Measurements from ENCODE around the gene TMEM161A. TPM values are rescaled to one million over a fixed set of nuclear protein-coding genes. Genes with fewer than 3 reads are reported as not detected.

TMEM161A gene
- total and polyA plus RNA-seq, 9 of the 15 experiments (the other 6 are each of a cell fraction or from before 2014, with no cell fraction given): 0.63 to 92.3 (median 38.9) TPM

GRCh38 chr19:19113040-19113626 is 25.1 kb downstream of the TMEM161A start (continued):
- TF ChIP-seq, protein P1, sequence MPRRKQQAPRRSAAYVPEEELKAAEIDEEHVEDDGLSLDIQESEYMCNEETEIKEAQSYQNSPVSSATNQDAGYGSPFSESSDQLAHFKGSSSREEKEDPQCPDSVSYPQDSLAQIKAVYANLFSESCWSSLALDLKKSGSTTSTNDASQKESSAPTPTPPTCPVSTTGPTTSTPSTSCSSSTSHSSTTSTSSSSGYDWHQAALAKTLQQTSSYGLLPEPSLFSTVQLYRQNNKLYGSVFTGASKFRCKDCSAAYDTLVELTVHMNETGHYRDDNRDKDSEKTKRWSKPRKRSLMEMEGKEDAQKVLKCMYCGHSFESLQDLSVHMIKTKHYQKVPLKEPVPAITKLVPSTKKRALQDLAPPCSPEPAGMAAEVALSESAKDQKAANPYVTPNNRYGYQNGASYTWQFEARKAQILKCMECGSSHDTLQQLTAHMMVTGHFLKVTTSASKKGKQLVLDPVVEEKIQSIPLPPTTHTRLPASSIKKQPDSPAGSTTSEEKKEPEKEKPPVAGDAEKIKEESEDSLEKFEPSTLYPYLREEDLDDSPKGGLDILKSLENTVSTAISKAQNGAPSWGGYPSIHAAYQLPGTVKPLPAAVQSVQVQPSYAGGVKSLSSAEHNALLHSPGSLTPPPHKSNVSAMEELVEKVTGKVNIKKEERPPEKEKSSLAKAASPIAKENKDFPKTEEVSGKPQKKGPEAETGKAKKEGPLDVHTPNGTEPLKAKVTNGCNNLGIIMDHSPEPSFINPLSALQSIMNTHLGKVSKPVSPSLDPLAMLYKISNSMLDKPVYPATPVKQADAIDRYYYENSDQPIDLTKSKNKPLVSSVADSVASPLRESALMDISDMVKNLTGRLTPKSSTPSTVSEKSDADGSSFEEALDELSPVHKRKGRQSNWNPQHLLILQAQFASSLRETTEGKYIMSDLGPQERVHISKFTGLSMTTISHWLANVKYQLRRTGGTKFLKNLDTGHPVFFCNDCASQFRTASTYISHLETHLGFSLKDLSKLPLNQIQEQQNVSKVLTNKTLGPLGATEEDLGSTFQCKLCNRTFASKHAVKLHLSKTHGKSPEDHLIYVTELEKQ (CRISPR knock-in tag; IDR thresholded peaks at IDR 0.05): no peak
- no peak for TF ChIP-seq HNRNPL (IDR thresholded peaks at IDR 0.05; ENCODE audit: low read depth, low read length)
- no peak for TF ChIP-seq AFF1 (IDR thresholded peaks at IDR 0.05; ENCODE audit: low read depth in 1 of 2, partially characterized antibody in 2 of 2)
- TF ChIP-seq ATF7 (IDR thresholded peaks at IDR 0.05): no peak
- TF ChIP-seq ZNF507 (tag; conservative IDR thresholded peaks at IDR 0.05): no peak
